Esophagus muscularis mucosa (tissue), 4 donors: ENCODE data around the gene PGLYRP3. TPM values are rescaled to one million over a fixed set of nuclear protein-coding genes. Genes with fewer than 3 reads are reported as not detected.

Experiments
- DNase-seq: peaks from one replicate; pipeline ENCODE4 v3.0.0-alpha.2; 2017; ENCODE audit errors: extremely low spot score
- H3K27ac ChIP-seq, 4 donors: fragments of 200-600 bp; sonication (generic); replicated peaks in 1 of 4; 1 replicate in 3 of 4; 2 replicates in 1 of 4; pipeline ENCODE4 v1.5.1; 2016 to 2019; ENCODE audit warnings: mild to moderate bottlenecking in 1 of 4
- H3K27me3 ChIP-seq, 4 donors: fragments of 200-600 bp; sonication (generic); one replicate each; pipeline versions ENCODE4 v1.5.1 to v1.6.0; 2016 to 2019
- H3K36me3 ChIP-seq, 4 donors: fragments of 200-600 bp; sonication (generic); one replicate each; pipeline ENCODE4 v1.5.1; 2016 to 2019
- H3K4me1 ChIP-seq, 4 donors: fragments of 200-600 bp; sonication (generic); one replicate each; pipeline ENCODE4 v1.5.1; 2016 to 2019
- H3K4me3 ChIP-seq, 4 donors: fragments of 200-600 bp; sonication (generic); 1 replicate in 2 of 4; 2 replicates in 2 of 4; pipeline ENCODE4 v1.5.1; 2016 to 2019; ENCODE audit warnings: mild to moderate bottlenecking in 4 of 4, moderate library complexity in 1 of 4
- H3K9me3 ChIP-seq, 4 donors: fragments of 200-600 bp; sonication (generic); 1 replicate in 3 of 4; 2 replicates in 1 of 4; pipeline ENCODE4 v1.5.1; 2016 to 2019
- EP300 ChIP-seq: sonication (generic); formaldehyde crosslinking; IDR thresholded peaks from one replicate; pipeline ENCODE4 v1.6.1; 2017; ENCODE audit warnings: antibody characterized with exemption
- POLR2A ChIP-seq: fragments of 450-650 bp; IDR thresholded peaks from one replicate; pipeline ENCODE4 v1.6.1; 2017; ENCODE audit warnings: antibody characterized with exemption, moderate library complexity, mild to moderate bottlenecking, low read depth
- POLR2AphosphoS5 ChIP-seq, 2 donors: sonication (generic); formaldehyde crosslinking; IDR thresholded peaks; one replicate each; pipeline ENCODE4 v1.6.1; 2017; ENCODE audit warnings: antibody characterized with exemption in 2 of 2
- WGBS: methylation state at CpG from one replicate; pipeline ENCODE4 v1.1.5; 2018; 5-methylcytosine and 5-hydroxymethylcytosine counted together
- intact Hi-C: fragments of 100-400 bp; cut with DNase I; formaldehyde crosslinking; loops from one replicate; pipeline ENCODE4 v1.15.1; 2023
- total RNA-seq, 4 donors: library from RNA; depleted of rRNA; stranded (reverse); fragments of >200 nt; gene quantifications; one replicate each; pipeline versions ENCODE4 v1.1.0 to v1.2.1, GENCODE V29; 2016
- TF ChIP-seq, protein P1 (sequence below), 3 experiments: fragments of 200-600 bp in 2 of 3; fragments of 450-650 bp in 1 of 3; sonication (generic) in 2 of 3; IDR thresholded peaks; one replicate each; pipeline ENCODE4 v1.5.1; 2017 to 2019; ENCODE audit warnings: antibody characterized with exemption in 3 of 3, mild to moderate bottlenecking in 2 of 3, moderate library complexity in 1 of 3

The PGLYRP3 gene
- total RNA-seq, 4 donors from 2014 or later: not detected

DNA sequence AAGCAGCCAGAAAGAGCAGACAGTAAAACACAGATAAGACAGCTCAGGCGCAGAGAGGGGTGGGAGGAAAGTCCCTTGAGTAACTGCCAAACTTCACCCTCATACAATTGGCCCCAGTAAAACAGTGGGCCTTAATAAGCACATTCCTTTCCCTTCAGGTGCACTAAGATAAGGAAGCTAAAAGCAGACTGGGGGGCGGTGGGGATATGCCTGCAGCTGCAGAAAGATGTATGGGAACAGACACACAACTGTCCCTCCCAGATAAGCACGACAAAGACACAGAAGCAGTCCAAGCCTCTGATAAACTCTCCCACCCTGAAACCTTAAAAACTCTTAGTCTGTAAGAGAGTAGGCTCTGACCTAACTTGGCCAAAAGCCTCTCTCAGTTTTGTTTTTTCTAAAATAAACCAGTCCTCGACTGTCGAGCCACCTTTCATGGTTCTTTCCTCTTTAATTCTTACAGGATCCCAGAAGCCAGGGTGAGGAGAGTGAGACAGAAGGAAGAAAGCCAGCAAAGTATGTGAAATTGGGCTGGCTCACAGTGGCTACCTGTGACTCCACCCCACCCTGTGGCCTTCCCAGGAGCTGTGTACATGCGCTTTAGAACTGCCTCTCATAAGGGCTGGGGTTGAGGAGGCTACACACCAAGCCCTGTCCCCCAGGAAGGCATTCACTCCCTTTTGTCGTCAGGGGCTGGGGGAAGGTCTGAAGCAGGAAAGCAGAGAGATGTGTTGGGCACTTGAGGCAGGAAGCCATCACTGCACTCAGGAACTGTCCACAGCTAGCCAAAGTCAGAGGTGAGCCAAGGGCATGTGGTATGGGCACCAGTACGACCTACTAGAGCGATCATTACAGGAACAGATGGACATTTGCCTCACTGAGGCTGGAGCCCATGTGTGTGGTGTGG lies 31.3 kb upstream of the PGLYRP3 start:
- TF ChIP-seq POLR2AphosphoS5 (IDR thresholded peaks at IDR 0.05): no peak
- peak; percentile 79 for DNase-seq
- no peaks in the 10 kb centered on the region for H3K36me3 ChIP-seq
- no peak overlapping the region for H3K4me3 ChIP-seq
- intact Hi-C loops: no loop called here
- H3K4me1 ChIP-seq: no peaks in the 10 kb centered on the region
- peaks cover 0 to 67% (median 2%) of the 10 kb centered on the region in 4 donors for H3K27me3 ChIP-seq
- no peaks in the 10 kb centered on the region for H3K9me3 ChIP-seq
- 57% methylated on average over 9 of the region's 9 CpGs for WGBS
- no peak overlapping the region for H3K27ac ChIP-seq

DNA sequence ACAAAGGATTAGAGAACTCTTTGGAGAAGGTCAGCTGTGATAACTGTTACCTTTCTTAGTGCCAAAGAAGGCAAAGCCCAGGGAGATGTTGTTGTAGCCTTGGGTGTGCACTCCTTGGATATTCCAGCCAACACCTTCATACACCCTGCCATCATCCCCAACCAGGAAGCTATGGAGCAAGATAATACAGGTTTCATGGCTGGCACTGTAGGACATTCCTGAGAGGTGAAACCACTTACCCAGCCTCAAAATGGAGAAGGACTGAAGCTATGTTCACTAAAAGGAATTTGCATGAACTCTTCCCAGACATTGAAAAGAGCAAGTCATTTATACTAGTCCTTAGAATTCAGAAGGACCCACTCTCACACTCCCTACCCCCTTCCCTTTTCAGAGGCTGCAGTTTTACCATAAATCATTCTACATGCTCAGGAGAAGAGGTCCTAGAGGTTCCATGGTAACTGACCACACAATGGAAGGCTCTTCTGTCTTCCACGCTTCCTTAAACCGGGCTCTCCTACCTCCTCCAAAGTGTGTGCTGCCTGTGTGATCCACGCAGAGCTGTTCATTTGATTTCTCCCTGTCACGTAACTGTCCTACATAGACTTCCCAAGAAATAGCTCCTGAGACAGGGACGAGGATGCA lies 30.4 kb upstream of the PGLYRP3 start:
- 62% methylated on average over 5 of the region's 5 CpGs for WGBS
- intact Hi-C loops: no loop called here
- H3K4me3 ChIP-seq: no peak overlapping the region
- TF ChIP-seq POLR2A (no peak), EP300 (no peak), POLR2AphosphoS5 (IDR thresholded peaks at IDR 0.05) (no peak)
- TF ChIP-seq, protein P1, sequence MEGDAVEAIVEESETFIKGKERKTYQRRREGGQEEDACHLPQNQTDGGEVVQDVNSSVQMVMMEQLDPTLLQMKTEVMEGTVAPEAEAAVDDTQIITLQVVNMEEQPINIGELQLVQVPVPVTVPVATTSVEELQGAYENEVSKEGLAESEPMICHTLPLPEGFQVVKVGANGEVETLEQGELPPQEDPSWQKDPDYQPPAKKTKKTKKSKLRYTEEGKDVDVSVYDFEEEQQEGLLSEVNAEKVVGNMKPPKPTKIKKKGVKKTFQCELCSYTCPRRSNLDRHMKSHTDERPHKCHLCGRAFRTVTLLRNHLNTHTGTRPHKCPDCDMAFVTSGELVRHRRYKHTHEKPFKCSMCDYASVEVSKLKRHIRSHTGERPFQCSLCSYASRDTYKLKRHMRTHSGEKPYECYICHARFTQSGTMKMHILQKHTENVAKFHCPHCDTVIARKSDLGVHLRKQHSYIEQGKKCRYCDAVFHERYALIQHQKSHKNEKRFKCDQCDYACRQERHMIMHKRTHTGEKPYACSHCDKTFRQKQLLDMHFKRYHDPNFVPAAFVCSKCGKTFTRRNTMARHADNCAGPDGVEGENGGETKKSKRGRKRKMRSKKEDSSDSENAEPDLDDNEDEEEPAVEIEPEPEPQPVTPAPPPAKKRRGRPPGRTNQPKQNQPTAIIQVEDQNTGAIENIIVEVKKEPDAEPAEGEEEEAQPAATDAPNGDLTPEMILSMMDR (IDR thresholded peaks at IDR 0.05): no peak
- no peaks in the 10 kb centered on the region for H3K9me3 ChIP-seq
- no peak overlapping the region for H3K27ac ChIP-seq
- H3K36me3 ChIP-seq: no peaks in the 10 kb centered on the region
- peak; percentile 66 for DNase-seq
- H3K27me3 ChIP-seq: peaks cover 0 to 58% (median under 1%) of the 10 kb centered on the region in 4 donors
- no peaks in the 10 kb centered on the region for H3K4me1 ChIP-seq

DNA sequence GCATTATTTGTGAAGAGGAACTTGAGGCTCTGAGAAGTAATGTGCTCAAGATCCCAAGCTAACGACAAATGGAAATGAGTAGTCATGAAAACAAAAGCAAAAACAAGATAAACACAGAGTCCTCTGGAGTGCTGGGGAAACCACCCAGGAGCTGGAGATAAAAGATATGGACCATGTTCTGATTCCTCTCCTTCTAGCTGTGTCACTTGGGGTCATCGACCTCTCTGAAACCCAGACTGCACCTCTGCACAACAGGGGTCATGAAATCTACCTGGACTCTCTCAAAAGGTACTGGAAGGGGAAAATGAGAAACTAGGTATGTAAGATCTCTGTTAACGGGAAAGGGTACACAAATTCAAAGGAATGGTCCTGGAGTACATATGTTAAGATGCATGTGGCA lies 29.4 kb upstream of the PGLYRP3 start:
- DNase-seq: no peak
- intact Hi-C loops: no loop called here
- H3K27ac ChIP-seq: no peak overlapping the region
- no peaks in the 10 kb centered on the region for H3K36me3 ChIP-seq
- no peaks in the 10 kb centered on the region for H3K4me1 ChIP-seq
- TF ChIP-seq POLR2A: no peak
- no peak for TF ChIP-seq EP300
- TF ChIP-seq, protein P1 (IDR thresholded peaks at IDR 0.05): no peak
- TF ChIP-seq POLR2AphosphoS5 (IDR thresholded peaks at IDR 0.05): no peak
- peaks cover 0 to 48% (median 0%) of the 10 kb centered on the region in 4 donors for H3K27me3 ChIP-seq
- H3K9me3 ChIP-seq: no peaks in the 10 kb centered on the region
- no peak overlapping the region for H3K4me3 ChIP-seq
- 70% methylated on average over 3 of the region's 3 CpGs for WGBS

DNA sequence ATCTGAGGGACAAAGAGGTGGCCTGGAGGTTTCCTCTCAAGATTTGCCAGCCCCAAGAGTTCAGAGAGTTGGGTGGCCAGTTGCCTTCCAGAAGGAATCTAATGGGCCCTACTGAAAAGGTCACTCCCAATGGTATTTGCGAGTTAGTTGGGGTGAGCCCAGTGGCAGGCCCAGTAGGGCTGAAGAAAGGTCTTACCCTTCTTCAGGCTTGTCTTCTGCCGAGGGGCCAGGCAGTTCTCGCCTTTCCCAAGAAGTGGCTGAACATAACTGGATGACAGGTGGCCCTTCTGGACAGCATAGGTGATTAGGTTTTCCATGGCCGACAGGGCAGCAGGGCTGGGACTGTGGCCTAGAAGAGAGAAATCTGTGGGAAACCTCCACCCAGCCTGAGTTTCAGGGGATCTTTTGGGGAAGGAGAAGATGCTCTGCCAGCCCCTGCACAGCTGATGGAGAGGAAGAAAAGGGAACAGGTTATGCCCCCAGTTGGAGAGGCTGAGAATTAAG lies 28.7 kb upstream of the PGLYRP3 start:
- peaks cover 0 to 41% (median 0%) of the 10 kb centered on the region in 4 donors for H3K27me3 ChIP-seq
- H3K9me3 ChIP-seq: no peaks in the 10 kb centered on the region
- intact Hi-C loops: no loop called here
- WGBS: 90% methylated on average over 2 of the region's 4 CpGs
- H3K4me3 ChIP-seq: no peak overlapping the region
- TF ChIP-seq POLR2A (no peak), EP300 (no peak), POLR2AphosphoS5 (IDR thresholded peaks at IDR 0.05) (no peak)
- TF ChIP-seq, protein P1 (IDR thresholded peaks at IDR 0.05): no peak
- no peak overlapping the region for H3K27ac ChIP-seq
- DNase-seq: peak; percentile 70
- no peaks in the 10 kb centered on the region for H3K36me3 ChIP-seq
- no peaks in the 10 kb centered on the region for H3K4me1 ChIP-seq

DNA sequence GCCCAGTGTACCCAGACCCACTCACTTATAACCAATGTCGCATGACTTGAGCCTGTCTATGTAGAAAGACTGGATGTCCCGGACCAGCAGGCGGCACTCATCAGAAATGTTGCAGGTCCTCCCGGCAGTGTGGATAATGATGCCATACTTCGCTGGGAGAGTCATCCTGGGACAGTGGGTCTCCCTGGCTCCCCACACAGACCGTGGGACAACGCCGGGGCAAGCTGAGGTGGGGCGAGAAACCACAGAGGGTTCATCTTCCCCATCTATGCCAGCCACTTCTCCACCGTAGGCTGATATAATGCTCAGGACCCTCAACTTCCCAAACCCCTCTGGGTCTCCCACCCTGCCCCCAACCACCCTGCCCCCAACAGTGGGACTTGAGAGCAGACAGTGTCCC lies 27.6 kb upstream of the PGLYRP3 start:
- Histone ChIP-seq H3K36me3 (no peaks in the 10 kb centered on the region), H3K4me1 (no peaks in the 10 kb centered on the region), H3K27ac (no peak overlapping the region), H3K9me3 (no peaks in the 10 kb centered on the region), H3K27me3 (peaks cover 0 to 30% (median 0%) of the 10 kb centered on the region in 4 donors), H3K4me3 (no peak overlapping the region)
- DNase-seq: peak; percentile 53
- intact Hi-C loops: no loop called here
- 88% methylated on average over 10 of the region's 10 CpGs for WGBS
- TF ChIP-seq EP300 (no peak), POLR2A (no peak), POLR2AphosphoS5 (IDR thresholded peaks at IDR 0.05) (no peak)
- TF ChIP-seq, protein P1 (IDR thresholded peaks at IDR 0.05): no peak
